B cell (primary cell): ENCODE measurements around the gene ARPC5L. TPM values are rescaled to one million over a fixed set of nuclear protein-coding genes. Genes with fewer than 3 reads are reported as not detected.

Source experiments
- ATAC-seq: fragments of 200-7000 bp; cut with Tn5 transposase; one replicate; pipeline ENCODE4 v1.10.0; 2021; ENCODE audit warnings: low read depth, mild to moderate bottlenecking, moderate number of reproducible peaks, moderate library complexity
- CTCF ChIA-PET: fragments of 350-600 bp; sonication (Branson Sonifier 250); formaldehyde crosslinking; loops from one replicate; lab custom pipeline; 2021; ENCODE audit warnings: antibody characterized with exemption, inconsistent platforms; lab: Charles Lee
- POLR2A ChIA-PET: fragments of 350-600 bp; sonication (Branson Sonifier 250); formaldehyde crosslinking; loops from one replicate; lab custom pipeline; 2021; ENCODE audit warnings: antibody characterized with exemption; lab: Charles Lee
- DNase-seq: peaks from one replicate; pipeline ENCODE4 v3.0.0; 2013
- H2AFZ ChIP-seq: 2 replicates; pipeline ENCODE4 v1.6.1; 2012; ENCODE audit warnings: mild to moderate bottlenecking, low read depth, low read length; ENCODE audit not compliant: insufficient read depth, poor library complexity, severe bottlenecking
- H3K27ac ChIP-seq, 2 donors: 1 replicate in 1 of 2; 2 replicates in 1 of 2; pipeline ENCODE4 v1.5.1; 2012 to 2013; ENCODE audit warnings: low read length in 2 of 2, mild to moderate bottlenecking in 2 of 2, moderate library complexity in 1 of 2
- H3K27me3 ChIP-seq, 4 experiments: fragments of 200-600 bp in 1 of 4; sonication (generic) in 1 of 4; replicated peaks in 1 of 4; 1 replicate in 2 of 4; 2 replicates in 2 of 4; pipeline versions ENCODE4 v1.6.1 to v1.7.0; 2013 to 2016; ENCODE audit warnings: low read length in 3 of 4, mild to moderate bottlenecking in 2 of 4, mixed read lengths in 1 of 4, moderate library complexity in 1 of 4; ENCODE audit not compliant: insufficient read depth in 4 of 4, control insufficient read depth in 3 of 4; ENCODE audit errors: control extremely low read depth in 1 of 4
- H3K36me3 ChIP-seq, 2 experiments: replicated peaks in 1 of 2; 1 replicate in 1 of 2; 2 replicates in 1 of 2; pipeline versions ENCODE4 v1.6.1 to v1.7.1; 2013; ENCODE audit warnings: low read length in 1 of 2; ENCODE audit not compliant: insufficient read depth in 2 of 2, control insufficient read depth in 1 of 2; ENCODE audit errors: control extremely low read depth in 1 of 2, extremely low read depth in 1 of 2
- H3K4me1 ChIP-seq, 2 donors: fragments of 200-600 bp in 1 of 2; sonication (generic) in 1 of 2; 1 replicate in 1 of 2; 2 replicates in 1 of 2; pipeline versions ENCODE4 v1.5.1 to v1.6.1; 2013 to 2017; ENCODE audit warnings: low read length in 2 of 2; ENCODE audit not compliant: control insufficient read depth in 2 of 2, insufficient read depth in 2 of 2
- H3K4me2 ChIP-seq: replicated peaks from 2 replicates; pipeline ENCODE3; 2012; ENCODE audit warnings: mild to moderate bottlenecking, low read depth, low read length; ENCODE audit not compliant: poor library complexity, severe bottlenecking
- H3K4me3 ChIP-seq, 5 experiments: fragments of 200-600 bp in 1 of 5; sonication (generic) in 1 of 5; 1 replicate in 3 of 5; 2 replicates in 2 of 5; pipeline versions ENCODE4 v1.5.1 to v1.7.0; 2011 to 2016; ENCODE audit warnings: low read length in 4 of 5, mild to moderate bottlenecking in 4 of 5, low read depth in 2 of 5, control low read depth in 1 of 5, moderate library complexity in 1 of 5; ENCODE audit not compliant: insufficient read depth in 1 of 5; ENCODE audit errors: control extremely low read depth in 1 of 5, extremely low read depth in 1 of 5
- H3K79me2 ChIP-seq: fragments of 200-600 bp; sonication (generic); one replicate; pipeline ENCODE4 v1.6.0; 2016; ENCODE audit warnings: low read length; ENCODE audit not compliant: control insufficient read depth, insufficient read depth
- H3K9ac ChIP-seq: fragments of 200-600 bp; sonication (generic); 2 replicates; pipeline ENCODE4 v1.6.1; 2017; ENCODE audit warnings: mild to moderate bottlenecking, low read length, moderate library complexity
- H3K9me3 ChIP-seq, 3 donors: one replicate each; pipeline versions ENCODE4 v1.6.1 to v1.7.1; 2013; ENCODE audit warnings: low read length in 2 of 3; ENCODE audit not compliant: control insufficient read depth in 2 of 3, insufficient read depth in 1 of 3; ENCODE audit errors: control extremely low read depth in 1 of 3
- H4K20me1 ChIP-seq: 2 replicates; pipeline ENCODE4 v1.6.0; 2012; ENCODE audit warnings: mild to moderate bottlenecking, low read length; ENCODE audit not compliant: insufficient read depth, control insufficient read depth, poor library complexity, severe bottlenecking
- H3K27ac Mint-ChIP-seq: one replicate; pipeline ENCODE4 v1.8.0; 2021; ENCODE audit warnings: mixed read lengths
- H3K27me3 Mint-ChIP-seq: one replicate; pipeline ENCODE4 v1.8.0; 2021; ENCODE audit warnings: mixed read lengths
- H3K4me1 Mint-ChIP-seq: one replicate; pipeline ENCODE4 v1.8.0; 2021; ENCODE audit warnings: mixed read lengths
- H3K4me3 Mint-ChIP-seq: one replicate; pipeline ENCODE4 v1.8.0; 2021; ENCODE audit warnings: mixed read lengths
- H3K9me3 Mint-ChIP-seq: one replicate; pipeline ENCODE4 v1.8.0; 2022; ENCODE audit warnings: mixed read lengths; ENCODE audit not compliant: insufficient read depth
- EZH2 ChIP-seq: IDR thresholded peaks from 2 replicates; pipeline ENCODE4 v1.6.1; 2012; ENCODE audit warnings: borderline replicate concordance, low read depth, mild to moderate bottlenecking, moderate library complexity, low read length; ENCODE audit not compliant: insufficient read depth, poor library complexity, severe bottlenecking
- WGBS: methylation state at CpG from one replicate; pipeline ENCODE4 v1.1.5; 2013; ENCODE audit warnings: missing lambda C conversion rate; ENCODE audit not compliant: insufficient coverage; 5-methylcytosine and 5-hydroxymethylcytosine counted together
- intact Hi-C: fragments of 100-400 bp; cut with micrococcal nuclease; formaldehyde crosslinking; loops from one replicate; pipeline ENCODE4 v1.10.0; 2022
- polyA plus RNA-seq: library from polyadenylated mRNA; depleted of rRNA; stranded (reverse); fragments of >200 nt; gene quantifications from 2 replicates; pipeline ENCODE4 v1.2.3, GENCODE V29; 2012
- total RNA-seq, 2 donors: library from RNA; stranded (reverse); fragments of 120-200 nt in 1 of 2; gene quantifications; 1 replicate in 1 of 2; 2 replicates in 1 of 2; pipeline versions ENCODE4 v1.2.3 to v1.2.4, GENCODE V29; 2013 to 2022
- TF ChIP-seq, protein P1 (sequence below): fragments of 200-600 bp; IDR thresholded peaks from one replicate; pipeline ENCODE4 v1.8.0; 2022; ENCODE audit warnings: antibody characterized with exemption, mild to moderate bottlenecking

ARPC5L gene
- total and polyA plus RNA-seq, 2 donors (not counting 1 experiment from before 2014, with no cell fraction given): 37.3 to 66.3 TPM

DNA sequence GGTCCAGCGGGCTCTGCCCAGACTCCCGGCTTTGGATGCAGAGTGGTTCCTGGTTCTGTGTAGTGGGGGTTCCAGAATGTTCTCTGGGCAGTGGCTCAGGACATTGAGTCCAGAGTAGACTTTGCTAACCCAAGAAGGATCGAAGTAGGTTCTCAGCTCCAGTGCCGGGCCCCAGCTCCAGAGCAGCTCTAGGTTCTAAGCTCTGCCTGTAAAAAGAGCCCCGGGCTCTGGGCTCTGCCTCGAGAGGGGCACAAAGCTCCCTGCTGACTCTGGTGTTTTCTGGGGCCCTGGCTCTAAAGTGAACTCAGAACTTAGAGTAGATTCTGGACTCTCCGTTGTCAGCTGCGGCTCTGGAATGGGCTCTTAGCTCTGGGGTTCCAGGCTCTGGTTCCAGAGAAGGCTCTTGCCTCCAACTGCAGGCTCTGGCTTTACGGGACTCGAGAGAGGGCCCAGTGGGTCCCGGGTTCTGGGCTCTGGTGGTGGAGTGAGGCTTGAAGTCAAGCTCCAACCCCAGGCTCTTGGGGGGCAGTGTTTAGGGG, 8.3 kb upstream of the ARPC5L start:
- POLR2A ChIA-PET: interaction anchor here (0.5 to 1.9 kb wide), 5 partner anchors 8 to 310 kb away, joined by 3 to 5 read pairs (median 3); partner anchors contain the start of genes ARPC5L and RPL35
- H3K4me2 ChIP-seq: peak overlapping the region; percentile 85
- H3K4me1 Mint-ChIP-seq: peaks cover 8% of the 10 kb centered on the region
- peaks cover 7 to 9% of the 10 kb centered on the region in 2 donors for H3K4me1 ChIP-seq
- CTCF ChIA-PET: interaction anchor here (0.6 to 9.8 kb wide), 23 partner anchors 10 to 1951 kb away, joined by 3 to 345 read pairs (median 5); partner anchors contain the start of genes ARPC5L, NR6A1, OLFML2A and RPL35
- ATAC-seq (no peak), DNase-seq (no peak)
- WGBS: 64% methylated on average over 11 of the region's 11 CpGs
- no peaks in the 10 kb centered on the region for H3K79me2 ChIP-seq
- peak overlapping the region; percentile 15 for H3K27ac Mint-ChIP-seq
- H3K9ac ChIP-seq: peak overlapping the region; percentile 58
- H3K9me3 Mint-ChIP-seq: no peaks in the 10 kb centered on the region
- intact Hi-C loops: loop anchor here (1.0 to 5.0 kb wide), 6 partner anchors 8 to 519 kb away; partner anchors contain the start of gene RPL35
- H3K9me3 ChIP-seq: no peaks in the 10 kb centered on the region
- peaks cover 0 to 19% of the 10 kb centered on the region in 2 experiments for H3K36me3 ChIP-seq
- peak overlapping the region in 1 of 2 donors; percentile 74 for H3K27ac ChIP-seq
- no peaks in the 10 kb centered on the region for H3K27me3 ChIP-seq
- H3K4me3 Mint-ChIP-seq: peak overlapping the region; percentile 88
- H3K4me3 ChIP-seq: peak overlapping the region in 3 of 5 experiments; percentile 33 to 55 (median 43)
- TF ChIP-seq, protein P1, sequence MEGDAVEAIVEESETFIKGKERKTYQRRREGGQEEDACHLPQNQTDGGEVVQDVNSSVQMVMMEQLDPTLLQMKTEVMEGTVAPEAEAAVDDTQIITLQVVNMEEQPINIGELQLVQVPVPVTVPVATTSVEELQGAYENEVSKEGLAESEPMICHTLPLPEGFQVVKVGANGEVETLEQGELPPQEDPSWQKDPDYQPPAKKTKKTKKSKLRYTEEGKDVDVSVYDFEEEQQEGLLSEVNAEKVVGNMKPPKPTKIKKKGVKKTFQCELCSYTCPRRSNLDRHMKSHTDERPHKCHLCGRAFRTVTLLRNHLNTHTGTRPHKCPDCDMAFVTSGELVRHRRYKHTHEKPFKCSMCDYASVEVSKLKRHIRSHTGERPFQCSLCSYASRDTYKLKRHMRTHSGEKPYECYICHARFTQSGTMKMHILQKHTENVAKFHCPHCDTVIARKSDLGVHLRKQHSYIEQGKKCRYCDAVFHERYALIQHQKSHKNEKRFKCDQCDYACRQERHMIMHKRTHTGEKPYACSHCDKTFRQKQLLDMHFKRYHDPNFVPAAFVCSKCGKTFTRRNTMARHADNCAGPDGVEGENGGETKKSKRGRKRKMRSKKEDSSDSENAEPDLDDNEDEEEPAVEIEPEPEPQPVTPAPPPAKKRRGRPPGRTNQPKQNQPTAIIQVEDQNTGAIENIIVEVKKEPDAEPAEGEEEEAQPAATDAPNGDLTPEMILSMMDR: no peak
- TF ChIP-seq EZH2: no peak
- peak overlapping the region; percentile 78 for H2AFZ ChIP-seq
- H3K27me3 Mint-ChIP-seq: no peaks in the 10 kb centered on the region
- H4K20me1 ChIP-seq: peaks cover 11% of the 10 kb centered on the region

DNA sequence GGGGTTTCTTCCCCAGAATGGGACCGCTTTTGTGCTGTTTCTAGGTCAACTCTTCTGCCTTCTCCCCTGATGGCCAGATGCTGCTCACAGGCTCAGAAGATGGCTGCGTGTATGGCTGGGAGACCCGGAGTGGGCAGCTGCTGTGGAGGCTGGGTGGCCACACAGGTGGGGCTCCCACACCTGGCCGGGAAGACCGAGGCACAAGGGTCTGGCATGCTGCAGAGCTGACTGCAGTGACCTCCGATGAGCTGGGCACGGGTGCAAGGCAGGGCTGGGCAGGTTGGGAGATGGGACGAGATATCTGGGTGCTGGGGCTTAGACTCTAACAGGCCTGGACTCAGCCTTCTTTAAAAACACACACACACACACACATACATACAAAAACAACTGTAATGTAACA, 7.8 kb upstream of the ARPC5L start:
- H3K9me3 Mint-ChIP-seq: no peaks in the 10 kb centered on the region
- peak overlapping the region; percentile 45 for H3K4me3 Mint-ChIP-seq
- intact Hi-C loops: loop anchor here (5.0 kb wide), 2 partner anchors 38 to 518 kb away; no protein-coding TSS in a partner anchor
- H4K20me1 ChIP-seq: peaks cover 16% of the 10 kb centered on the region
- H3K4me1 Mint-ChIP-seq: peaks cover 8% of the 10 kb centered on the region
- H3K9me3 ChIP-seq: no peaks in the 10 kb centered on the region
- peak overlapping the region in 1 of 2 donors; percentile 74 for H3K27ac ChIP-seq
- H3K4me1 ChIP-seq: peaks cover 7 to 9% of the 10 kb centered on the region in 2 donors
- H3K36me3 ChIP-seq: peaks cover 0 to 24% of the 10 kb centered on the region in 2 experiments
- no peaks in the 10 kb centered on the region for H3K79me2 ChIP-seq
- H3K27me3 ChIP-seq: no peaks in the 10 kb centered on the region
- no peak overlapping the region for H3K4me3 ChIP-seq
- 93% methylated on average over 5 of the region's 8 CpGs for WGBS
- ChIA-PET CTCF (interaction anchor here (1.0 to 9.8 kb wide), 11 partner anchors 9 to 111 kb away, joined by 4 to 345 read pairs (median 8); partner anchors contain the start of genes ARPC5L, NR6A1, OLFML2A and RPL35), POLR2A (interaction anchor here (1.3 to 1.9 kb wide), 4 partner anchors 7 to 82 kb away, joined by 3 to 5 read pairs (median 3); partner anchors contain the start of genes ARPC5L and RPL35)
- peak overlapping the region; percentile 78 for H2AFZ ChIP-seq
- no peak overlapping the region for H3K9ac ChIP-seq
- TF ChIP-seq, protein P1: no peak
- no peak for TF ChIP-seq EZH2
- peak overlapping the region; percentile 53 for H3K27ac Mint-ChIP-seq
- DNase-seq (peak; percentile 26), ATAC-seq (no peak)
- H3K27me3 Mint-ChIP-seq: no peaks in the 10 kb centered on the region
- no peak overlapping the region for H3K4me2 ChIP-seq
